H1 (cell line): Measurements from ENCODE around the gene ITGAV. TPM values are rescaled to one million over a fixed set of nuclear protein-coding genes. Genes with fewer than 3 reads are reported as not detected.

Source experiments
- CTCF ChIA-PET: fragments of 300-600 bp; sonication (Branson Sonifier 250); formaldehyde crosslinking; loops from one replicate; lab custom pipeline; 2021; ENCODE audit not compliant: partially characterized antibody; lab: Charles Lee
- POLR2A ChIA-PET: fragments of 300-600 bp; sonication (Branson Sonifier 250); formaldehyde crosslinking; loops from one replicate; lab custom pipeline; 2021; ENCODE audit warnings: inconsistent platforms; ENCODE audit not compliant: partially characterized antibody; lab: Charles Lee
- DNase-seq, 2 experiments: peaks; one replicate each; pipeline versions ENCODE4 v3.0.0 to v3.0.0-alpha.2; 2010 to 2022; ENCODE audit warnings: low spot score in 2 of 2, low read depth in 1 of 2, mixed read lengths in 1 of 2
- FAIRE-seq: peaks from 2 replicates; lab custom pipeline; 2011; peaks lifted over from hg19 to GRCh38; lab: Jason Lieb, UNC
- H2AFZ ChIP-seq: 2 replicates; pipeline ENCODE4 v1.8.1; 2012; ENCODE audit warnings: low read length, inconsistent platforms
- H2AK5ac ChIP-seq: 2 replicates; pipeline ENCODE4 v1.6.1; 2013; ENCODE audit warnings: low read depth, low read length
- H2BK120ac ChIP-seq: replicated peaks from 2 replicates; pipeline ENCODE3; 2013; ENCODE audit warnings: low read depth, low read length, inconsistent platforms
- H2BK12ac ChIP-seq: 2 replicates; pipeline ENCODE4 v1.6.1; 2013; ENCODE audit warnings: low read depth, low read length
- H2BK15ac ChIP-seq: 2 replicates; pipeline ENCODE4 v1.6.1; 2013; ENCODE audit warnings: low read length
- H2BK20ac ChIP-seq: 2 replicates; pipeline ENCODE4 v1.6.1; 2013; ENCODE audit warnings: low read length
- H2BK5ac ChIP-seq: 2 replicates; pipeline ENCODE4 v1.6.1; 2013; ENCODE audit warnings: low read depth, low read length
- H3K14ac ChIP-seq: 2 replicates; pipeline ENCODE4 v1.6.1; 2013; ENCODE audit warnings: inconsistent platforms; ENCODE audit not compliant: insufficient read length
- H3K18ac ChIP-seq: 2 replicates; pipeline ENCODE4 v1.6.1; 2013; ENCODE audit warnings: low read length; ENCODE audit errors: extremely low read depth
- H3K23ac ChIP-seq: 2 replicates; pipeline ENCODE4 v1.6.1; 2013; ENCODE audit warnings: inconsistent platforms; ENCODE audit not compliant: insufficient read length
- H3K23me2 ChIP-seq: 2 replicates; pipeline ENCODE4 v1.6.1; 2013; ENCODE audit warnings: low read depth, low read length
- H3K27ac ChIP-seq: 2 replicates; pipeline ENCODE4 v1.6.1; 2011; ENCODE audit warnings: low read depth, low read length, inconsistent platforms
- H3K27me3 ChIP-seq, 4 experiments: replicated peaks in 1 of 4; 1 replicate in 1 of 4; 2 replicates in 3 of 4; pipeline versions ENCODE4 v1.6.1 to v1.8.1; 2011 to 2013; ENCODE audit warnings: low read length in 3 of 4, mild to moderate bottlenecking in 3 of 4, inconsistent platforms in 2 of 4, mixed read lengths in 2 of 4, moderate library complexity in 1 of 4; ENCODE audit not compliant: control insufficient read depth in 3 of 4, insufficient read depth in 3 of 4; ENCODE audit errors: extremely low read depth in 1 of 4
- H3K36me3 ChIP-seq, 4 experiments: 2 replicates each; pipeline versions ENCODE4 v1.6.1 to v1.8.1; 2011 to 2013; ENCODE audit warnings: mild to moderate bottlenecking in 4 of 4, low read length in 3 of 4, moderate library complexity in 2 of 4, control low read depth in 1 of 4, inconsistent platforms in 1 of 4; ENCODE audit not compliant: insufficient read depth in 4 of 4, control insufficient read depth in 2 of 4
- H3K4ac ChIP-seq: replicated peaks from 2 replicates; pipeline ENCODE3; 2013; ENCODE audit warnings: low read length, low read depth, mixed read lengths, inconsistent platforms; ENCODE audit not compliant: insufficient read length
- H3K4me1 ChIP-seq, 4 experiments: replicated peaks in 1 of 4; 1 replicate in 1 of 4; 2 replicates in 3 of 4; pipeline versions ENCODE4 v1.6.1 to v1.8.1; 2011 to 2013; ENCODE audit warnings: low read length in 3 of 4, inconsistent platforms in 2 of 4, mixed read lengths in 1 of 4; ENCODE audit not compliant: insufficient read depth in 4 of 4, control insufficient read depth in 3 of 4
- H3K4me2 ChIP-seq, 2 experiments: 2 replicates each; pipeline versions ENCODE4 v1.6.1 to v1.8.1; 2011 to 2013; ENCODE audit warnings: low read depth in 2 of 2, low read length in 2 of 2, control low read depth in 1 of 2, inconsistent platforms in 1 of 2, mild to moderate bottlenecking in 1 of 2; ENCODE audit not compliant: insufficient read depth in 1 of 2
- H3K4me3 ChIP-seq, 4 experiments: fragments of 200-600, 300-600 bp in 1 of 4; sonication (generic), shearing (Covaris generic), sonication (Bioruptor Twin) in 1 of 4; 2 replicates each; pipeline versions ENCODE4 v1.5.1 to v1.8.1; 2011 to 2016; ENCODE audit warnings: low read length in 4 of 4, low read depth in 3 of 4, control low read depth in 2 of 4, inconsistent platforms in 2 of 4, mild to moderate bottlenecking in 2 of 4, mixed read lengths in 1 of 4, moderate library complexity in 1 of 4; ENCODE audit not compliant: insufficient read depth in 2 of 4; ENCODE audit errors: extremely low read depth in 1 of 4
- H3K56ac ChIP-seq: replicated peaks from 2 replicates; pipeline ENCODE3; 2013; ENCODE audit warnings: low read depth, mild to moderate bottlenecking, mixed read lengths, low read length, inconsistent platforms; ENCODE audit not compliant: insufficient read length
- H3K79me1 ChIP-seq: 2 replicates; pipeline ENCODE4 v1.6.1; 2013; ENCODE audit warnings: low read depth, low read length, control low read depth
- H3K79me2 ChIP-seq, 2 experiments: 2 replicates each; pipeline versions ENCODE4 v1.6.1 to v1.8.1; 2012 to 2013; ENCODE audit warnings: low read length in 2 of 2, mild to moderate bottlenecking in 2 of 2, inconsistent platforms in 1 of 2; ENCODE audit not compliant: insufficient read depth in 2 of 2, control insufficient read depth in 1 of 2
- H3K9ac ChIP-seq, 4 experiments: replicated peaks in 1 of 4; 1 replicate in 1 of 4; 2 replicates in 3 of 4; pipeline versions ENCODE4 v1.6.1 to v1.8.1; 2011 to 2013; ENCODE audit warnings: low read depth in 3 of 4, low read length in 3 of 4, control low read depth in 2 of 4, mild to moderate bottlenecking in 2 of 4, moderate library complexity in 2 of 4, inconsistent platforms in 1 of 4; ENCODE audit errors: extremely low read depth in 1 of 4
- H3K9me3 ChIP-seq, 2 experiments: 2 replicates each; pipeline versions ENCODE4 v1.6.1 to v1.8.1; 2012 to 2013; ENCODE audit warnings: mild to moderate bottlenecking in 2 of 2, moderate library complexity in 2 of 2, control low read depth in 1 of 2, inconsistent platforms in 1 of 2, low read depth in 1 of 2, low read length in 1 of 2, mixed read lengths in 1 of 2; ENCODE audit not compliant: insufficient read depth in 2 of 2
- H4K20me1 ChIP-seq, 2 experiments: replicated peaks in 1 of 2; 2 replicates each; pipeline versions ENCODE3 to v1.8.1; 2011 to 2013; ENCODE audit warnings: inconsistent platforms in 2 of 2, low read length in 2 of 2, mild to moderate bottlenecking in 1 of 2; ENCODE audit not compliant: insufficient read depth in 2 of 2, control insufficient read depth in 1 of 2
- H4K5ac ChIP-seq: 2 replicates; pipeline ENCODE4 v1.6.1; 2013; ENCODE audit warnings: low read length, low read depth, mixed read lengths, inconsistent platforms; ENCODE audit not compliant: insufficient read length
- H4K8ac ChIP-seq: 2 replicates; pipeline ENCODE4 v1.8.0; 2013; ENCODE audit warnings: mild to moderate bottlenecking, moderate library complexity, low read length, inconsistent platforms; ENCODE audit not compliant: insufficient read depth; ENCODE audit errors: extremely low read depth
- H4K91ac ChIP-seq: replicated peaks from 2 replicates; pipeline ENCODE3; 2013; ENCODE audit warnings: low read length, mixed read lengths, inconsistent platforms; ENCODE audit not compliant: insufficient read length
- JUN ChIP-seq: IDR thresholded peaks from 2 replicates; pipeline ENCODE4 v1.6.1; 2011; ENCODE audit warnings: low read depth, mild to moderate bottlenecking, improper control_type of control experiment, low read length
- JUND ChIP-seq: IDR thresholded peaks from 2 replicates; pipeline ENCODE4 v1.6.1; 2011; ENCODE audit warnings: mild to moderate bottlenecking, improper control_type of control experiment, low read length
- KDM5A ChIP-seq: fragments of 200-600 bp; IDR thresholded peaks from 2 replicates; pipeline ENCODE4 v1.7.1; 2012; ENCODE audit warnings: mild to moderate bottlenecking, low read length, inconsistent platforms, mixed read lengths
- TCF12 ChIP-seq: IDR thresholded peaks from 2 replicates; pipeline ENCODE4 v1.6.1; 2011; ENCODE audit warnings: low read depth, mild to moderate bottlenecking, low read length
- USF2 ChIP-seq: IDR thresholded peaks from 2 replicates; pipeline ENCODE4 v1.6.1; 2011; ENCODE audit warnings: low read length, improper control_type of control experiment
- polyA plus RNA-seq, 7 experiments: library from polyadenylated mRNA; depleted of rRNA in 3 of 7; stranded (reverse) in 5 of 7; unstranded in 2 of 7; fragments of >200 nt in 5 of 7; fragments of 200-250 nt in 2 of 7; gene quantifications; 1 replicate in 5 of 7; 2 replicates in 1 of 7; 4 replicates in 1 of 7; pipeline versions ENCODE4 v1.2.1 to v1.2.3, GENCODE V29; 2011 to 2013; ENCODE audit warnings: missing spikeins in 2 of 7, mixed read lengths in 2 of 7
- total RNA-seq: library from RNA; stranded (reverse); fragmentation: NEBNext Ultra II Directional; extraction: Animal tissue kit (Norgen Biotek cat#: 25700); gene quantifications from 2 replicates; pipeline ENCODE4 v1.2.1, GENCODE V29; 2021

ITGAV gene
- total and polyA plus RNA-seq, 2 of the 8 experiments (the other 6 are each of a cell fraction or from before 2014, with no cell fraction given), result 11.7 to 42.4 TPM

- POLR2A ChIA-PET, result no interaction called here
- Histone ChIP-seq H2AFZ (no peak overlapping the region), H3K27me3 (no peaks in the 10 kb centered on the region), H3K56ac (no peak overlapping the region), H3K18ac (no peak overlapping the region), H2BK120ac (no peak overlapping the region), H2BK20ac (no peak overlapping the region), H3K9ac (no peak overlapping the region), H2BK12ac (no peak overlapping the region), H4K20me1 (no peaks in the 10 kb centered on the region), H4K5ac (no peak overlapping the region), H2BK5ac (no peak overlapping the region)
- no peak for TF ChIP-seq USF2
- no peak for TF ChIP-seq JUND
- TF ChIP-seq JUN, result no peak
- TF ChIP-seq KDM5A, result no peak
- no peak for TF ChIP-seq TCF12
- TF ChIP-seq, all 59 proteins: peak for 0
- H3K4ac ChIP-seq, result no peak overlapping the region
- H3K36me3 ChIP-seq, result peaks cover 0 to 7% (median 4%) of the 10 kb centered on the region in 4 experiments; a peak in 4 of 8 replicates
- H3K4me3 ChIP-seq, result no peak overlapping the region
- H3K23ac ChIP-seq, result no peak overlapping the region
- H3K14ac ChIP-seq, result no peak overlapping the region
- H2BK15ac ChIP-seq, result no peak overlapping the region
- no peak for DNase-seq
- H3K4me1 ChIP-seq, result no peaks in the 10 kb centered on the region
- H3K23me2 ChIP-seq, result no peaks in the 10 kb centered on the region
- no peak overlapping the region for H3K4me2 ChIP-seq
- no peaks in the 10 kb centered on the region for H3K79me2 ChIP-seq
- H3K27ac ChIP-seq, result no peak overlapping the region
- CTCF ChIA-PET, result interaction anchor here (1.1 to 6.6 kb wide), 2 partner anchors 131 to 143 kb away, joined by 3 to 111 read pairs; no protein-coding TSS in a partner anchor
- no peak overlapping the region; the same call in 1 of the 2 replicates for H2AK5ac ChIP-seq
- no peak overlapping the region for H4K91ac ChIP-seq
- no peak overlapping the region for H4K8ac ChIP-seq
- no peak for FAIRE-seq
- no peaks in the 10 kb centered on the region for H3K79me1 ChIP-seq
- H3K9me3 ChIP-seq, result no peaks in the 10 kb centered on the region
Measured at GRCh38 chr2:186637497-186637800, 47.6 kb downstream of the ITGAV start.
